SK-N-SH treated with all-trans-retinoic acid at 6 μM for 48 hours (cell line): Measurements from ENCODE around the gene NPAS3.

Experiments
- ATAC-seq: fragments of 200-7000 bp; cut with Tn5 transposase; 3 replicates; pipeline ENCODE4 v1.9.1; 2020; ENCODE audit warnings: mild to moderate bottlenecking, moderate library complexity
- ARNTL ChIP-seq: fragments of 450-650 bp; formaldehyde crosslinking; IDR thresholded peaks from 2 replicates; pipeline ENCODE4 v1.5.0; 2020; ENCODE audit warnings: low read depth, mild to moderate bottlenecking, moderate library complexity, borderline replicate concordance
- CREB5 ChIP-seq: fragments of 250-450 bp; sonication (Bioruptor Pico); IDR thresholded peaks from 2 replicates; pipeline ENCODE4 v1.5.1; 2020; ENCODE audit warnings: low read depth, mild to moderate bottlenecking, moderate library complexity
- CSDC2 ChIP-seq: fragments of 250-450 bp; sonication (Bioruptor Pico); IDR thresholded peaks from 2 replicates; pipeline ENCODE4 v1.5.0; 2020; ENCODE audit warnings: mild to moderate bottlenecking, moderate library complexity
- CSRNP3 ChIP-seq: fragments of 250-450 bp; sonication (Bioruptor Pico); IDR thresholded peaks from 2 replicates; pipeline ENCODE4 v1.5.1; 2021; ENCODE audit warnings: mild to moderate bottlenecking, moderate library complexity
- ESRRG ChIP-seq: fragments of 250-450 bp; sonication (Bioruptor Pico); IDR thresholded peaks from 2 replicates; pipeline ENCODE4 v1.6.1; 2021; ENCODE audit warnings: mild to moderate bottlenecking
- GLIS3 ChIP-seq: fragments of 250-450 bp; sonication (Bioruptor Pico); IDR thresholded peaks from 2 replicates; pipeline ENCODE4 v1.5.0; 2020; ENCODE audit warnings: mild to moderate bottlenecking, moderate library complexity
- ISL1 ChIP-seq: fragments of 250-450 bp; sonication (Bioruptor Pico); IDR thresholded peaks from 2 replicates; pipeline ENCODE4 v2.1.2; 2022; ENCODE audit warnings: mild to moderate bottlenecking, moderate library complexity
- PATZ1 ChIP-seq: fragments of 250-450 bp; sonication (Bioruptor Pico); IDR thresholded peaks from 2 replicates; pipeline ENCODE4 v1.8.0; 2020; ENCODE audit warnings: mild to moderate bottlenecking, moderate library complexity, borderline replicate concordance
- PPARA ChIP-seq: fragments of 250-450 bp; sonication (Bioruptor Pico); IDR thresholded peaks from 2 replicates; pipeline ENCODE4 v1.5.0; 2020; ENCODE audit warnings: mild to moderate bottlenecking, borderline replicate concordance
- RARB ChIP-seq: fragments of 250-450 bp; sonication (Bioruptor Pico); IDR thresholded peaks from 2 replicates; pipeline ENCODE4 v1.8.0; 2021; ENCODE audit warnings: mild to moderate bottlenecking, moderate library complexity
- SNAI2 ChIP-seq: fragments of 250-450 bp; sonication (Bioruptor Pico); IDR thresholded peaks from 2 replicates; pipeline ENCODE4 v1.5.0; 2020; ENCODE audit warnings: mild to moderate bottlenecking, moderate library complexity
- TCF4 ChIP-seq: fragments of 250-450 bp; sonication (Bioruptor Pico); IDR thresholded peaks from 2 replicates; pipeline ENCODE4 v1.8.0; 2021; ENCODE audit warnings: mild to moderate bottlenecking, moderate library complexity, borderline replicate concordance
- TOX ChIP-seq: fragments of 250-450 bp; sonication (Bioruptor Pico); IDR thresholded peaks from 2 replicates; pipeline ENCODE4 v1.8.0; 2021; ENCODE audit warnings: mild to moderate bottlenecking, moderate library complexity, borderline replicate concordance
- TSHZ2 ChIP-seq: fragments of 250-450 bp; sonication (Bioruptor Pico); IDR thresholded peaks from 2 replicates; pipeline ENCODE4 v1.5.0; 2020; ENCODE audit warnings: mild to moderate bottlenecking, moderate library complexity
- ZC3H10 ChIP-seq: fragments of 250-450 bp; sonication (Bioruptor Pico); IDR thresholded peaks from 2 replicates; pipeline ENCODE4 v1.5.1; 2021; ENCODE audit warnings: mild to moderate bottlenecking, moderate library complexity
- ZFP3 ChIP-seq: fragments of 250-450 bp; sonication (Bioruptor Pico); IDR thresholded peaks from 2 replicates; pipeline ENCODE4 v1.5.0; 2020; ENCODE audit warnings: mild to moderate bottlenecking, moderate library complexity
- ZFP30 ChIP-seq: fragments of 450-650 bp; formaldehyde crosslinking; IDR thresholded peaks from 2 replicates; pipeline ENCODE4 v1.5.0; 2022; ENCODE audit warnings: mild to moderate bottlenecking, moderate library complexity
- ZNF565 ChIP-seq: fragments of 450-650 bp; formaldehyde crosslinking; conservative IDR thresholded peaks from 2 replicates; pipeline ENCODE4 v1.5.0; 2020; ENCODE audit warnings: low read depth, mild to moderate bottlenecking, moderate library complexity
- ZNF8 ChIP-seq: fragments of 450-650 bp; formaldehyde crosslinking; IDR thresholded peaks from 2 replicates; pipeline ENCODE4 v1.5.0; 2020; ENCODE audit warnings: mild to moderate bottlenecking, moderate library complexity

The NPAS3 gene

GRCh38 chr14:33720284-33720787, 781.7 kb downstream of the NPAS3 start:
- no peak for ATAC-seq
- no peak for TF ChIP-seq CSRNP3
- TF ChIP-seq ZC3H10 (CRISPR knock-in tag): no peak
- TF ChIP-seq ZFP3: no peak
- TF ChIP-seq TCF4: no peak
- no peak for TF ChIP-seq RARB (CRISPR knock-in tag)
- no peak for TF ChIP-seq ARNTL (CRISPR knock-in tag)
- TF ChIP-seq GLIS3: no peak
- no peak for TF ChIP-seq CSDC2
- TF ChIP-seq ZNF565 (CRISPR knock-in tag): no peak
- TF ChIP-seq ESRRG (CRISPR knock-in tag): no peak
- TF ChIP-seq, all 23 proteins: peak for 0

- TF ChIP-seq CREB5 (no peak), TSHZ2 (CRISPR knock-in tag) (no peak), ARNTL (CRISPR knock-in tag) (no peak), ZNF565 (CRISPR knock-in tag) (no peak), TCF4 (no peak), ZFP30 (CRISPR knock-in tag) (no peak), RARB (CRISPR knock-in tag) (no peak), PPARA (CRISPR knock-in tag) (no peak), PATZ1 (CRISPR knock-in tag) (no peak), SNAI2 (CRISPR knock-in tag) (no peak)
- TF ChIP-seq, all 23 proteins: peak for 0
- no peak for ATAC-seq
Measured at GRCh38 chr14:33726685-33727084, 788.0 kb downstream of the NPAS3 start.

- no peak for ATAC-seq
- TF ChIP-seq ISL1 (CRISPR knock-in tag) (no peak), RARB (CRISPR knock-in tag) (no peak), CSRNP3 (no peak), CREB5 (no peak), ZNF565 (CRISPR knock-in tag) (no peak), ESRRG (CRISPR knock-in tag) (no peak), ZNF8 (CRISPR knock-in tag) (no peak), GLIS3 (no peak), SNAI2 (CRISPR knock-in tag) (no peak), ARNTL (CRISPR knock-in tag) (no peak), TOX (CRISPR knock-in tag) (no peak)
- TF ChIP-seq, all 23 proteins: peak for 0
Measured at GRCh38 chr14:33727606-33728005, 788.9 kb downstream of the NPAS3 start.
